ENCODE data around the gene AOC3.

- no peak for TF ChIP-seq POLR2A (IDR thresholded peaks at IDR 0.05; ENCODE audit: low read depth, low read length)
- no peak for TF ChIP-seq CTCF (IDR thresholded peaks at IDR 0.05; ENCODE audit: extremely low read depth in 1 of 2, insufficient read depth in 1 of 2, low read depth in 1 of 2, low read length in 2 of 2)
- no peak for TF ChIP-seq EZH2 (IDR thresholded peaks at IDR 0.05; ENCODE audit: borderline replicate concordance, low read depth, low read length, severe bottlenecking)
- no peak for TF ChIP-seq POLR2AphosphoS5 (IDR thresholded peaks at IDR 0.05; ENCODE audit: insufficient read depth, low read depth, low read length)
- no peak for TF ChIP-seq MYC (IDR thresholded peaks at IDR 0.05; ENCODE audit: low read depth, low read length)
- no peak for TF ChIP-seq GATA2 (IDR thresholded peaks at IDR 0.05; ENCODE audit: insufficient read depth, insufficient read length, low read depth, low read length)
These were observed 33.0 kb downstream of the AOC3 start for GRCh38 chr17:42883802-42884558.

All from endothelial cell of umbilical vein (primary cell).